Measurements from ENCODE around the gene WFIKKN1. TPM values are rescaled to one million over a fixed set of nuclear protein-coding genes. Genes with fewer than 3 reads are reported as not detected.

WFIKKN1 gene
- total RNA-seq, 1 experiment from 2014 or later, result 12.3 TPM

GRCh38 chr16:606656-607307, 24.0 kb upstream of the WFIKKN1 start:
- Mint-ChIP-seq H3K9me3 (peaks cover 12% of the 10 kb centered on the region), H3K4me3 (no peak overlapping the region), H3K27me3 (ENCODE audit: low read depth) (no peaks in the 10 kb centered on the region), H3K27ac (no peak overlapping the region), H3K4me1 (peaks cover 8% of the 10 kb centered on the region), H3K36me3 (peaks cover 17% of the 10 kb centered on the region)
- ChIA-PET CTCF (interaction anchor here (0.7 kb wide), 1 partner anchor 16 kb away, joined by 3 read pairs; no protein-coding TSS in a partner anchor), POLR2A (no interaction called here)
- no peak for DNase-seq (ENCODE audit: low spot score)
- TF ChIP-seq RORB (CRISPR knock-in tag; IDR thresholded peaks at IDR 0.05), result no peak
- TF ChIP-seq ZSCAN18 (CRISPR knock-in tag; IDR thresholded peaks at IDR 0.05), result no peak
- TF ChIP-seq AFF4 (CRISPR knock-in tag; IDR thresholded peaks at IDR 0.05; ENCODE audit: borderline replicate concordance), result no peak
- no peak for TF ChIP-seq USF2 (CRISPR knock-in tag; IDR thresholded peaks at IDR 0.05)
- no peak for TF ChIP-seq ZNF317 (CRISPR knock-in tag; IDR thresholded peaks at IDR 0.05; ENCODE audit: borderline replicate concordance, low read depth)
- TF ChIP-seq ATF6 (CRISPR knock-in tag; IDR thresholded peaks at IDR 0.05), result no peak
- TF ChIP-seq ESRRA (CRISPR knock-in tag; IDR thresholded peaks at IDR 0.05; ENCODE audit: borderline replicate concordance), result no peak
- TF ChIP-seq ZNF512 (CRISPR knock-in tag; IDR thresholded peaks at IDR 0.05; ENCODE audit: borderline replicate concordance), result no peak
- no peak for TF ChIP-seq HMGXB4 (CRISPR knock-in tag; IDR thresholded peaks at IDR 0.05)
- TF ChIP-seq GABPB1 (CRISPR knock-in tag; IDR thresholded peaks at IDR 0.05), result no peak
- no peak for TF ChIP-seq NFE2L1 (CRISPR knock-in tag; IDR thresholded peaks at IDR 0.05)
- no peak for TF ChIP-seq FOXP4 (CRISPR knock-in tag; IDR thresholded peaks at IDR 0.05)
- TF ChIP-seq NFYB (CRISPR knock-in tag; conservative IDR thresholded peaks at IDR 0.05; ENCODE audit: low read depth), result no peak
- no peak for TF ChIP-seq ZNF396 (CRISPR knock-in tag; IDR thresholded peaks at IDR 0.05; ENCODE audit: borderline replicate concordance)
- TF ChIP-seq SP1 (CRISPR knock-in tag; conservative IDR thresholded peaks at IDR 0.05), result no peak
- TF ChIP-seq ZNF416 (CRISPR knock-in tag; IDR thresholded peaks at IDR 0.05), result no peak
- no peak for ATAC-seq
